NT2/D1 (cell line): ENCODE measurements around the gene SUPT7L.

Source experiments
- SUZ12 ChIP-seq: IDR thresholded peaks from 2 replicates; pipeline ENCODE4 v1.6.1; 2011; ENCODE audit not compliant: insufficient read length, insufficient read depth; ENCODE audit errors: extremely low read depth
- YY1 ChIP-seq: IDR thresholded peaks from 2 replicates; pipeline ENCODE4 v1.6.1; 2011; ENCODE audit not compliant: insufficient read length, insufficient read depth
- ZNF274 ChIP-seq: IDR thresholded peaks from 2 replicates; pipeline ENCODE4 v1.6.1; 2011; ENCODE audit warnings: mild to moderate bottlenecking, low read depth, low read length

- no peak for TF ChIP-seq ZNF274
- TF ChIP-seq YY1: no peak
- TF ChIP-seq SUZ12: no peak
Observed at GRCh38 chr2:27638037-27638637, 25.3 kb downstream of the SUPT7L start.
